GM10847 (cell line): ENCODE measurements around the gene HNRNPA1.

Source experiments
- POLR2A ChIP-seq: IDR thresholded peaks from 2 replicates; pipeline ENCODE4 v1.6.1; 2011; ENCODE audit not compliant: insufficient read length; ENCODE audit errors: extremely low read depth

Gene HNRNPA1

DNA sequence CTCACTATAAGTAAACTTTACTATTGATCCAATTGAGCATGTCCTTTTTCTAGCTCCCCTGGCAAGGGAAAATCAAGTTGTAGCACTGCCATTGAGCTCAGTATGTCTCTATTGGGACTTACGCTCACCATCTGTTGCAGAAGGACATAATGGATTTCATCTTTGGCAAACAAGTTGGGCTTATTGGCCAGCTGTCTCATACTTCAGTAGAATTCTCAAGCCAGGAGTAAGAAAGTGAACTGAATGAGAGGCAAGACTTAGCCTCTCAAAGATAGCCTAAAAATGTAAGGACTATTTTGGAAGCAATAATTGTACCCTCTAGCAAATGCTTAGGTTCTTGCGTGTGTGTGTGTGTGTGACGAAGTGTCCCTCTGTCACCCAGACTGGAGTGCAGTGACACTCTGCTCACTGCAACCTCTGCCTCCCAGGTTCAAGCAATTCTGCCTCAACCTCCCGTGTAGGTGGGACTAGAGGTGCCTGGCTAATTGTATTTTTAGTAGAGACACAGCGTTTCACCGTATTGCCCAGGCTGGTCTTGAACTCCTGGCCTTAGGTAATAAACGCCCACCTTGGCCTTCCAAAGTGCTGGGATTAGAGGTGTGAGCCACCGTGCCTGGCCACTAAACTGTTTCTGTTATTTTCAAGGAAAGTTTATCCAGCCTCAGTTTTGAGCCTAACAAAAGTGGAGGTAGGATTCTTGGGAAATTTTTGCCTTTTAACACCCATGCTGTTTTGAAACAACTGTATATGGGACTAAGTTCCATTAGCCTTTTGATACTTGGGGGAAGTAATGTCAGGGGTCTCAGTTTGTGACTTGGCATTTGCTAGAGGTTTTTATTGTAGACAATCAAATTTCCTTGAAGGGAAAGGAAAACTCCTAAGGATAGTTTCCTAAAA lies 7.0 kb downstream of the HNRNPA1 start:
- no peak for TF ChIP-seq POLR2A

DNA sequence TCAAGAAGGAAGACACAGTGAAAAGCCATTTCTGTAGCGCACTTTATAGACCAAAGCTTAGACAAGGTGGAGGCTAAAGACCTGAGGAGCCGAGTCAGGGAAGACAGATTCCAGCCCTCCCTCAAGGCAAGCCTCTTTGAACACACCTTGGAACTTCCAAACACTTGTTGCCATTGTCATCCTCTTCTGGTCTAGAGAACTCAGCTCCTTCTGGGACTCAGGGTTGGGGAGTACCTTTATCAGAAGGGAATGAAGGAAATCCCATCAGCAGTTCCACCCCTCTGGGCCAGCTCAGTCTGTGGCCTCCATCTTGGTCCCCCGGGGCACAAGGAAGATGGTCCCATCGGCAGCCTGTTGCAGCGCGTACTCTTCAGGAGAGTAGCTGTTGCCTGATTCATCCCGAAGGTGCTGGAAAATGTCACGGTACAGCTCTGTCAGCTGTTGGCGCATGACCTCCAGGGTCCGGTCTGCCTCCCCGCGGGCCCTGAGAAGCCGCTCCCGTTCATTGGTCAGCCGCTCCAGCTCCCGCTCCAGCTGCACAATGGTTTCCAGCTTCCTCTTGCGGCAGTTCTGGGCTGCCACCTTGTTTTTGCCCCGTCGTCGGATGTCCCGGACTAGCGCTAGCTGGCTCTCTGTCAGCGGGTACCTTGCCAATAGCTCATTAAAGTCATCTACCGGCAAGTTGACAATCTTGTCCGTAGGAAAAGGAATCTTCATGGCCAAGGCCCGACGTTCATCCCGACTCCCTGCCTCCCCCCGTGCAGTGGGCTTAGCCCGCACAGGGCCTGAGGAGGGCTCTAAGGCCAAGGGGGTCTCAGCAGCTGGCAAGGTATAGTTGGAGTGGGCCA lies 11.8 kb downstream of the HNRNPA1 start:
- no peak for TF ChIP-seq POLR2A

DNA sequence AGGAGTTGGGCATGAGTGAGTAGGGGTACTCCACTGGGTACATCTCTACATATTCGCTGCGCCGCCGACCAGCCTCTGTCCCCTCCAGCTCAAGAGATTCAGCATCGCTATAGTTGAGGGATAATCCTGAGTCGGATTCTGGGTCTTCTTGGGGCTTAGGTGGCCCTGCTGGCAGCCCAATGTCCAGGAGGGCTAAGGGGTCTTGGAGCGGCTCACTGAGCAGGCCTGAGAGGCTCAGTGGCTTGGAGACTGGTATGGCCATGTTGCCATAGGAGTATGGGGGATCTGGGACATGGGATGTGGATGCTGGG lies 12.4 kb downstream of the HNRNPA1 start:
- TF ChIP-seq POLR2A = no peak

DNA sequence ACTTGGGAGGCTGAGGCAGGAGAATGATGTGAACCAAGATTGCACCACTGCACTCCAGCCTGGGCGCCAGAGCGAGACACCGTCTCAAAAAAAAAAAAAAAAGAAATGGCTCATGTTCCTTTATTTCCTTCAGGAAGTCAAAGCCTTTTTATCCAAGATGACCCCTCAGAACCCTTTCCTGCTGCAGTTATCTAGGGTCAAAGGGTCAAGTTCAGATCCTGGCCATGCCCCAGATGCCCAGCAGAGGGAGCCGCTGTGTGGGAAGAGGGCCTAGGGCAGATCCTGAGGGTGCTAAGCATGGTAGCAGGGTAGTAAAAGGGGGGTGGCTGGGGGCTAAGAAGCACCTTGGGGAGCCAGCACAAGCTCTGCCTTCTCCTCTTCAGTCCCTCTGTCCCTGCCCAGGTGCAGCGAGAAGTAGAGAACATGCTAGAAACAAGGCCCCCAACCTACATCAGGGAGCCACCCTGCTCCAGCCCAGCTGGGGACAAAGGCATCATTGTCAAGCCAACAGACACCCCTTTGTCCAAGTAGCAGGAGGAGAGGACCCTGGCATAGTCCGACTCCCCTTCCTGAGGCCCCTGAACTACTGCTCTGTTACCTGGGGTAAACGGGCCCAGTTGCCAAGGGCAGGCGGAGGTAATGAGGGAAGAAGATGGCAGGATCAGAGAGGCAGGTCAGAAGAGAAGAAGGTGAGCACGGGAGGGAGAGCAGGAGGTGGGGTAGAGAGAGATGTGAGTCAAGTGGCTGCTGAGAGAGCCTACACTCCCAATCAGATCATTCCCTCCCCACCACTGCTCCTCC lies 13.8 kb downstream of the HNRNPA1 start:
- TF ChIP-seq POLR2A = no peak

DNA sequence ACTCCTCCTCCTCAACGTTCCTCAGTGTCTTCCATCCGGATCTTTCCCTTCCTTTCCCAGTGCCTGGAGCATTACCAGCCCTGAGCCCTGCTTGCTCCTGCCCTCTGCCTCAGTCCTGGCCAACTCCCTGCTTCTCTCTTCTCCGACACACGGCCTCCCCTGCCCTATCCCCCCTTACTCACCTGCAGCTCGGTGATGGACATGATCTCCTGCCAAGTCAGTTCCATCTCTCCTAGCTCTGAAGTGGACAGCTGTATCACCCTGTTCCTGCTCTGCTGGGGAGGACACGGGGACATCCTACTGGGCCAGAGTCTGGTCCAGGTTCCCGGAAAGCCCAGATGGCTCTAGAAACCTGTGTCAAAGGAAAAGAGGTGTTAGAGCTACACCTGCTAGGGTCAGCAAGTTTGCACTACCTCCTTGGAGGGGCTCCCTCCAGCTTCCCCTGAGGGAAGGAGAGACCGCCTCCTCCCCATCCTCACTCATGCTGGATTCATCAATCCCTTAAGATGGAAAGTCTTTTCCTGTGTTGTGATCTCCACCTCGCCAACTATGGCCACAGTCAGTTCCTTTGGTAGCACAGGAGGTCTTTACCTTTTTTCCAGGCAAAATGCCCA lies 14.5 kb downstream of the HNRNPA1 start:
- TF ChIP-seq POLR2A = no peak

DNA sequence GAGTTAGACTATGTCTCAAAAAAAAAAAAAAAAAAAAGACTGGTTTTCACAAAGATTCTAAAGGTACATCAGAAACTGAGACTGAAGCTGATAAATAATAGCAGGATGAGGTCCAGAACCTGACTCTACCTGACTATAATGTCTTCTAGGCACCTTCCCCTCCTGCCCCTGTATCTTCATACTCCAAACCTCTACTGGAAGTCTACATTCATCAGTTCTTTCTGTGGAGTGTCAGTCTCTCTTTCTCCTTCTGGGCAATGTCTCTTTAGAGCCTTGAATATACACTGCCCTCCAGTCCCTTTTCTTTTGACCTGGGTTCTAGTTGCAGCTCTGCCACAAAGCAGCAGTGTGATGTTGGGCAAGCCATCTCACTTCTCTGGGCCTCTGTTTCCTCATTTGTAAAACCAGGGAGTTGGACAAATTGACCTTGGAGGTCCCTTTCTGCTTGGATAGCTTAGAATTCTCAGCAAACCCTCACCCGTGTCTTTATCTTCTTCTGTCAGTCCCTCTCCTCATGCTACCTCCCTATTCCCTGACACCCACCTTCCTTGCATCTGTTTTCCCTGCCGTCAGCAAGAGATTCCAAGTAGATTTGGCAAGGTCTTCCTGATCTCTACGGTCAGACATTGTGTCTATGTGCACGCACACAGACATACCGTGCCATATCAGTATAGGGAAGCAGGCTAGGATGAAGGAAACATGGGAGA lies 16.0 kb downstream of the HNRNPA1 start:
- no peak for TF ChIP-seq POLR2A

DNA sequence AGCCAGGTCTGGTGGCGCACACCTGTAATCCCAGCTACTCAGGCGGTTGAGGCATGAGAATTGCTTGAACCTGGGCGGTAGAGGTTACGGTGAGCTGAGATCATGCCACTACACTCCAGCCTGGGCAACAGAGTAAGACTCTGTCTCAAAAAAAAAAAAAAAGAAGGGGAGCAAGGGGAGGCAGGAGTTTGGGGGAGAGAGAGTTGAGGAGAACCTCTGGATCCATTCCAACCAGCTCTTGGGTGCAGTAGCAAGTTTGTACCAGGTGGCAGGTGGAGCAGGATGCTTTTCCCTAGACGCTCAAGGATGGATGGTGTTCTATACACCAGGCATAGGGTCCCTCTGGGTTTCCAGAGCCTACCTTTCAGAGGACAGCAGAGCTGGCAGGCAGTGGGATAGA lies 18.4 kb downstream of the HNRNPA1 start:
- TF ChIP-seq POLR2A = no peak

DNA sequence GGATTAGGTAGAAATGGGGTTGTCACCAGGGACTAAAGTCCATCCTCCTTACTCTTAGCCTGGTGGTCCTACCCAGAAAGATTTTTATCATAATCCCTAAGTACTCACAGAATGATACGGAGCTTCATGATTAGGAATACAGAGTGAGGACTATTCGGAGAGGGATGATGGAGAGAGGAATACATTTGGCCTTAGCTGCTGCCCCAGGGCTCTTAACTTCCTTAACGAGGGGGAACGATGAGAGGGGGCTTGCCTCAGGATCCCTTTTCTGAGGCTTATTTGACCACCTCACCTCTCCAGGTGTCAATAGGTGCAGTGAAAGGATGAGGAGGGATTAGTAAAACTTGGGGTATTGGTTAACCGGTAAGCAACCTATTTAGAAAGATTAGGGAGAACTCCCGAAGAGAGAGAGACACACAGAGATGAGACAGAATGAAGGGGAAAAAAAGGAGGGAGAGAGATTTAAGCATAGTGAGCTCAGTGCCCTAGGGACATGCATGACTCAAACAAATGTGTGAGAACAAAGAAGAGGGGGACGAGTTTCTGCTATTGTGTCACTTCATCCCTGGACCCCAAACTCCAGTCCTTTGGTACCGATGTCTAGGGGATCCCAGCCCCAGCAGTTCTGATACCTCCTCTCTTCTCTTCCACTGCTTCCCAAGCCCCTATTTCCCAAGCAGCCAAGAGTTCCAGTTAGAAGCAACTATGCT lies 19.1 kb downstream of the HNRNPA1 start:
- no peak for TF ChIP-seq POLR2A

DNA sequence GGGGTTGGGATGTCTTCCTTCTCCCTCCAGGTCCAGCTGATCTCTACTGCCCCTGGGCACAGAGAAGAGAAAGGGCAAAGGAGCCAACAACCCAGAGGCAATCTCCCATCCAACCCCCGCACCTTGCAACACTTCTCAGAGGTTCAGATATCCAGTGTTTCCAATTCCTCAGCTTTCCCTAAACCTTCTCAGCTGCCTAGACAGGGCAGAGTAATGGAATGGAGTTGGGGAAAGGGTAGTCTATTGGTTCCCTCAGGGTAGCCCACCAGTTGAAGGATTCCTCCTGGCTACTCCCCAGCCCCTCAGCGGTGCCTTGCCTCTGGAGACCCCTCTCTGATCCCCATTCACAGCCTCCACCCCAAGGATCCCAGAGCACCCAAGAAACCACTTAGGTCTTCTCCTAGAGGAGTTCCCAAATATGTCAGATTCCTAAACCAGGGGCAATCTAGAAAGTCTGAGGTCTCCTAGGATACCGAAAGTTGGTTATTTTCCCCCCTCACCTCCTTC lies 19.8 kb downstream of the HNRNPA1 start:
- TF ChIP-seq POLR2A = no peak

DNA sequence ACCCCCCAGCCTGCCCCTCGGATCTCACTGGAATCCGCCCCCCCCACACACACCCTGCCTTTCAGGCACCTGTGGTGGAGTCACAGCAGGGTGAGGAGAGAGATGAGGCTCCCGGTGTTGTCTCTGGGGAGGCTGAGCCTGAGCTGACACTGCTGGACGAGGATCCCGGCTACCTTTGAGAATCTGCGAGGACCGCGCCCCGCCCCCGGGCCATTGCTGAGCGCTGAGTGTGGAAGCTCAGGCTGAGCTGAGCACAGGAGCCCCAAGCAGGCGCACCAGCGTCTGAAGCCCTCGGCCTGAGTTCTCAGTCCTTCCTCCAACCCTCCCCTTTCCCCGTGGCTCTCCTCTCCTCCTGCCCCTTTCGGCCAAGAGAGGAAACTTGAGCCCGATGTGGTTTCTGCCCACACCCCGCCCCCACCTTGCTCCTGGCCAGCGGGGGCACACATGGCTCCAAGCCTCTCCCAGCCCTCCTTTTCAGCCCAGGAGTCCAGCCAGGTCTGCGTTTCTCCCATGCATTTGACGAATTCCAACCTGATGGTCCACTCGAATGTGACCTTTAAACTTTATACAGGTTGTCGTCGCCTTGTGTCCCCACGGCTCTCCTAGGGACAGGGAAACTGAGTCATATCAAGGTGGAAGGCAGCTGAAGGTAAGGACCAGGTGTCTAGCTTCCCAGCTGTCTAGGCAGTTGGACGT lies 20.4 kb downstream of the HNRNPA1 start, which contains the start of gene NFE2:
NFE2 (minus strand) TSS at position 284 of the 696 bp plus-strand sequence. CDS start 5,767 bp downstream, outside the sequence.
- no peak for TF ChIP-seq POLR2A

DNA sequence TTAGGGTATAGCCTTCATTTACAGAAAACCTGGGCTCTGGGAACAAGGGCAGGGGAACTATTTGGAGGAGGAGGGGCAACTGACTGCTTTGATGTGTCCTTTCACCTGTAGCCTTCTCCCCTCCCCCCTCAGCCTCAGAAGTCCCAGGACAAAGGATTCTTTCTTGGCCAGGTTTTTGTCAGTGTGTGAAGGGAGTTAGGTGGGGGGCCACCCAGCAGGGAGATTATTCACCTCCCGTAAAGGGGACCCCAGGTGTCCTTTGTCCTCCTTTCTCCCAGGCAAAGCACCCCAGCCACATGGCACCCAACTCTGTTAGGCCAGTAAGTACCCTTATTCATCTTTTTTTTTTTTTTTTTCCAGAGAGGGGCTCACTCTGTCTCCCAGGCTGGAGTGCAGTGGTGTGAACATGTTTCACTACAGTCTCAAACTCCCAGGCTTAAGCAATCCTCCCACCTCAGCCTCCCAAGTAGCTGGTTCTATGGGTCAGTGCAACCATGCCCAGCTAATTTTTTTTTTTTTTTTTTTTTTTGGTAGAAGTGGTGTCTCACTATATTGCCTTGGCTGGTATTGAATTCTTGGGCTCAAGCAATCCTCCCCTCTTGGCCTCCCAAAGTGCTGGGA lies 21.0 kb downstream of the HNRNPA1 start:
- no peak for TF ChIP-seq POLR2A

DNA sequence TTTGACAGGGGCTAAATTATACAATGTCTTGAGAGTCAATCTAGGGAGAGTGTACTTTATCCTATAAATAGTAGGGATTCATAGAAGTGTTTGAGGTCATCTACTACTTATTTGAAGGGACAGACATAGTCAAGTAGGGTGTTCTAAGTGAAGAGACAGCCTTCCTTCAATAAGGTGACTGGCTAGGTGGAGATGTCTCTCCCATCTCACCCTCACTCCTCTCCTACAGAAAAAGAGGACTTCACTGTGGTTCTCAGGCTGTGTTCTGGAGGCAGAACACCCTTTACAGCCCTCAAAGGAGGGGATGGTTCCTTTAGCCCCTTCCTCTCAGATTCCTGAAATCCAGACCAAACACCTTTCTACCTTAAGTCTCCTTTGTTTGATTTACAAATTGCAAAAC lies 23.1 kb downstream of the HNRNPA1 start:
- TF ChIP-seq POLR2A = no peak
